ENCODE data around the gene CHTOP. TPM values are rescaled to one million over a fixed set of nuclear protein-coding genes. Genes with fewer than 3 reads are reported as not detected.
A peak's percentile ranks its signal among the peaks of the same experiment; 100 is the strongest.
"Not testable (repeated sequence)": the region's sequence is repeated elsewhere in the genome, so short reads cannot be mapped to it uniquely, and the experiment has no call there.

Gene CHTOP
- polyA plus RNA-seq: 10 to 100 TPM; 41.6 to 45.5 TPM

- H3K36me3 ChIP-seq (ENCODE audit: control insufficient read depth in 2 of 2, insufficient read depth in 2 of 2, low read length in 1 of 2): peaks cover 5 to 8% of the 10 kb centered on the region in 2 donors
- no peaks in the 10 kb centered on the region for H3K27me3 ChIP-seq (ENCODE audit: control insufficient read depth in 1 of 2, insufficient read depth in 2 of 2, low read length in 2 of 2)
- WGBS, 2 donors: 1% methylated on average over 65 of the region's 65 CpGs
- peak within 1 kb of the TSS; percentile 98 to 100 for H3K27ac ChIP-seq (ENCODE audit: low read depth in 2 of 2, low read length in 1 of 2)
- H3K4me1 ChIP-seq (ENCODE audit: control insufficient read depth in 2 of 2, insufficient read depth in 2 of 2, low read length in 1 of 2): peaks cover 0 to 4% of the 10 kb centered on the region in 2 donors
- peak within 1 kb of the TSS; percentile 72 to 94 for H3K4me3 ChIP-seq (ENCODE audit: low read depth in 1 of 2, low read length in 2 of 2)
- no peaks in the 10 kb centered on the region for H3K9me3 ChIP-seq (ENCODE audit: control insufficient read depth in 2 of 2, insufficient read depth in 1 of 2, low read depth in 1 of 2, low read length in 1 of 2)
Observed at GRCh38 chr1:153633754-153634665, at the start of gene CHTOP. TSS of gene CHTOP (plus strand) at chr1:153634066. CDS start at chr1:153636589, 2,523 bp downstream.

- Histone ChIP-seq H3K4me1 (ENCODE audit: control insufficient read depth in 2 of 2, insufficient read depth in 2 of 2, low read length in 1 of 2) (no peaks in the 10 kb centered on the region), H3K36me3 (ENCODE audit: control insufficient read depth in 2 of 2, insufficient read depth in 2 of 2, low read length in 1 of 2) (no peaks in the 10 kb centered on the region), H3K27me3 (ENCODE audit: control insufficient read depth in 1 of 2, insufficient read depth in 2 of 2, low read length in 2 of 2) (no peaks in the 10 kb centered on the region), H3K9me3 (ENCODE audit: control insufficient read depth in 2 of 2, insufficient read depth in 1 of 2, low read depth in 1 of 2, low read length in 1 of 2) (no peaks in the 10 kb centered on the region), H3K27ac (ENCODE audit: low read depth in 2 of 2, low read length in 1 of 2) (no peak overlapping the region), H3K4me3 (ENCODE audit: low read depth in 1 of 2, low read length in 2 of 2) (no peak overlapping the region)
- 86 to 93% methylated on average over 1 of the region's 1 CpG for WGBS, 2 donors
Observed at GRCh38 chr1:153585006-153585405, 48.9 kb upstream of the CHTOP start.

GRCh38 chr1:153586347-153586746 is 47.5 kb upstream of the CHTOP start:
- H3K27ac ChIP-seq (ENCODE audit: low read depth in 2 of 2, low read length in 1 of 2): no peak overlapping the region
- no peaks in the 10 kb centered on the region for H3K27me3 ChIP-seq (ENCODE audit: control insufficient read depth in 1 of 2, insufficient read depth in 2 of 2, low read length in 2 of 2)
- WGBS, 2 donors: 48 to 56% methylated on average over 1 of the region's 1 CpG

GRCh38 chr1:153587314-153587713 is 46.6 kb upstream of the CHTOP start:
- WGBS, 2 donors: 59 to 69% methylated on average over 5 of the region's 5 CpGs
- no peaks in the 10 kb centered on the region for H3K9me3 ChIP-seq (ENCODE audit: control insufficient read depth in 2 of 2, insufficient read depth in 1 of 2, low read depth in 1 of 2, low read length in 1 of 2)
- H3K36me3 ChIP-seq (ENCODE audit: control insufficient read depth in 2 of 2, insufficient read depth in 2 of 2, low read length in 1 of 2): no peaks in the 10 kb centered on the region
- no peak overlapping the region for H3K4me3 ChIP-seq (ENCODE audit: low read depth in 1 of 2, low read length in 2 of 2)
- no peak overlapping the region for H3K27ac ChIP-seq (ENCODE audit: low read depth in 2 of 2, low read length in 1 of 2)
- H3K27me3 ChIP-seq (ENCODE audit: control insufficient read depth in 1 of 2, insufficient read depth in 2 of 2, low read length in 2 of 2): no peaks in the 10 kb centered on the region
- no peaks in the 10 kb centered on the region for H3K4me1 ChIP-seq (ENCODE audit: control insufficient read depth in 2 of 2, insufficient read depth in 2 of 2, low read length in 1 of 2)

More at GRCh38 chr1:153586347-153586746, 47.5 kb upstream of the CHTOP start:
- Histone ChIP-seq H3K9me3 (ENCODE audit: control insufficient read depth in 2 of 2, insufficient read depth in 1 of 2, low read depth in 1 of 2, low read length in 1 of 2) (no peaks in the 10 kb centered on the region), H3K4me3 (ENCODE audit: low read depth in 1 of 2, low read length in 2 of 2) (no peak overlapping the region), H3K4me1 (ENCODE audit: control insufficient read depth in 2 of 2, insufficient read depth in 2 of 2, low read length in 1 of 2) (no peaks in the 10 kb centered on the region), H3K36me3 (ENCODE audit: control insufficient read depth in 2 of 2, insufficient read depth in 2 of 2, low read length in 1 of 2) (no peaks in the 10 kb centered on the region)

GRCh38 chr1:153588033-153588432 is 45.8 kb upstream of the CHTOP start:
- not testable (repeated sequence) for H3K27me3 ChIP-seq (ENCODE audit: control insufficient read depth in 1 of 2, insufficient read depth in 2 of 2, low read length in 2 of 2); H3K4me1 ChIP-seq (ENCODE audit: control insufficient read depth in 2 of 2, insufficient read depth in 2 of 2, low read length in 1 of 2); H3K4me3 ChIP-seq (ENCODE audit: low read depth in 1 of 2, low read length in 2 of 2); H3K36me3 ChIP-seq (ENCODE audit: control insufficient read depth in 2 of 2, insufficient read depth in 2 of 2, low read length in 1 of 2); H3K27ac ChIP-seq (ENCODE audit: low read depth in 2 of 2, low read length in 1 of 2); H3K9me3 ChIP-seq (ENCODE audit: control insufficient read depth in 2 of 2, insufficient read depth in 1 of 2, low read depth in 1 of 2, low read length in 1 of 2)
- WGBS, 2 donors: 95% methylated on average over 10 of the region's 10 CpGs

GRCh38 chr1:153588482-153588881 is 45.4 kb upstream of the CHTOP start:
- no peaks in the 10 kb centered on the region for H3K36me3 ChIP-seq (ENCODE audit: control insufficient read depth in 2 of 2, insufficient read depth in 2 of 2, low read length in 1 of 2)
- WGBS, 2 donors: 90 to 92% methylated on average over 2 of the region's 2 CpGs
- H3K4me3 ChIP-seq (ENCODE audit: low read depth in 1 of 2, low read length in 2 of 2): no peak overlapping the region
- H3K9me3 ChIP-seq (ENCODE audit: control insufficient read depth in 2 of 2, insufficient read depth in 1 of 2, low read depth in 1 of 2, low read length in 1 of 2): no peaks in the 10 kb centered on the region
- no peaks in the 10 kb centered on the region for H3K4me1 ChIP-seq (ENCODE audit: control insufficient read depth in 2 of 2, insufficient read depth in 2 of 2, low read length in 1 of 2)
- H3K27me3 ChIP-seq (ENCODE audit: control insufficient read depth in 1 of 2, insufficient read depth in 2 of 2, low read length in 2 of 2): no peaks in the 10 kb centered on the region
- H3K27ac ChIP-seq (ENCODE audit: low read depth in 2 of 2, low read length in 1 of 2): no peak overlapping the region

GRCh38 chr1:153592748-153593147 is 41.1 kb upstream of the CHTOP start:
- Histone ChIP-seq H3K4me3 (ENCODE audit: low read depth in 1 of 2, low read length in 2 of 2) (no peak overlapping the region), H3K27ac (ENCODE audit: low read depth in 2 of 2, low read length in 1 of 2) (no peak overlapping the region), H3K4me1 (ENCODE audit: control insufficient read depth in 2 of 2, insufficient read depth in 2 of 2, low read length in 1 of 2) (peaks cover 0 to 2% of the 10 kb centered on the region in 2 donors), H3K36me3 (ENCODE audit: control insufficient read depth in 2 of 2, insufficient read depth in 2 of 2, low read length in 1 of 2) (no peaks in the 10 kb centered on the region), H3K27me3 (ENCODE audit: control insufficient read depth in 1 of 2, insufficient read depth in 2 of 2, low read length in 2 of 2) (no peaks in the 10 kb centered on the region), H3K9me3 (ENCODE audit: control insufficient read depth in 2 of 2, insufficient read depth in 1 of 2, low read depth in 1 of 2, low read length in 1 of 2) (no peaks in the 10 kb centered on the region)
- 51 to 59% methylated on average over 4 of the region's 4 CpGs for WGBS, 2 donors

- Histone ChIP-seq H3K36me3 (ENCODE audit: control insufficient read depth in 2 of 2, insufficient read depth in 2 of 2, low read length in 1 of 2) (no peaks in the 10 kb centered on the region), H3K4me1 (ENCODE audit: control insufficient read depth in 2 of 2, insufficient read depth in 2 of 2, low read length in 1 of 2) (peaks cover 0 to 4% of the 10 kb centered on the region in 2 donors), H3K27me3 (ENCODE audit: control insufficient read depth in 1 of 2, insufficient read depth in 2 of 2, low read length in 2 of 2) (no peaks in the 10 kb centered on the region), H3K4me3 (ENCODE audit: low read depth in 1 of 2, low read length in 2 of 2) (no peak overlapping the region), H3K9me3 (ENCODE audit: control insufficient read depth in 2 of 2, insufficient read depth in 1 of 2, low read depth in 1 of 2, low read length in 1 of 2) (no peaks in the 10 kb centered on the region), H3K27ac (ENCODE audit: low read depth in 2 of 2, low read length in 1 of 2) (no peak overlapping the region)
- 86% methylated on average over 6 of the region's 6 CpGs for WGBS, 2 donors
Observed at GRCh38 chr1:153597206-153597605, 36.7 kb upstream of the CHTOP start.

GRCh38 chr1:153598309-153599172 is 35.3 kb upstream of the CHTOP start:
- no peak overlapping the region for H3K4me3 ChIP-seq (ENCODE audit: low read depth in 1 of 2, low read length in 2 of 2)
- WGBS, 2 donors: 75 to 78% methylated on average over 7 of the region's 7 CpGs
- H3K36me3 ChIP-seq (ENCODE audit: control insufficient read depth in 2 of 2, insufficient read depth in 2 of 2, low read length in 1 of 2): no peaks in the 10 kb centered on the region
- H3K9me3 ChIP-seq (ENCODE audit: control insufficient read depth in 2 of 2, insufficient read depth in 1 of 2, low read depth in 1 of 2, low read length in 1 of 2): no peaks in the 10 kb centered on the region
- no peak overlapping the region for H3K27ac ChIP-seq (ENCODE audit: low read depth in 2 of 2, low read length in 1 of 2)
- H3K4me1 ChIP-seq (ENCODE audit: control insufficient read depth in 2 of 2, insufficient read depth in 2 of 2, low read length in 1 of 2): peaks cover 0 to 4% of the 10 kb centered on the region in 2 donors
- no peaks in the 10 kb centered on the region for H3K27me3 ChIP-seq (ENCODE audit: control insufficient read depth in 1 of 2, insufficient read depth in 2 of 2, low read length in 2 of 2)
